ENCODE results near the gene DNAL4. TPM values are rescaled to one million over a fixed set of nuclear protein-coding genes. Genes with fewer than 3 reads are reported as not detected.
A peak's percentile ranks its signal among the peaks of the same experiment; 100 is the strongest.

DNAL4 gene
- total and polyA plus RNA-seq, 2 donors (not counting 1 experiment from before 2014, with no cell fraction given): 9.9 to 10.3 TPM

GRCh38 chr22:38733724-38734381 lies 60.1 kb downstream of the DNAL4 start:
- Histone ChIP-seq H3K4me2 (replicated peaks; ENCODE audit: low read depth, low read length, poor library complexity, severe bottlenecking) (no peak overlapping the region), H4K20me1 (ENCODE audit: control insufficient read depth, insufficient read depth, low read length, poor library complexity, severe bottlenecking) (peaks cover 95% of the 10 kb centered on the region), H3K36me3 (replicated peaks in 1 of 2; ENCODE audit: control extremely low read depth in 1 of 2, control insufficient read depth in 1 of 2, extremely low read depth in 1 of 2, insufficient read depth in 2 of 2, low read length in 1 of 2) (peaks cover 4 to 89% of the 10 kb centered on the region in 2 experiments), H3K4me3 (ENCODE audit: control extremely low read depth in 1 of 5, extremely low read depth in 1 of 5, insufficient read depth in 1 of 5, low read depth in 2 of 5, low read length in 4 of 5) (no peak overlapping the region), H3K27ac (ENCODE audit: low read length in 2 of 2) (peak overlapping the region in 1 of 2 donors; percentile 30), H3K9ac (ENCODE audit: low read length) (no peak overlapping the region), H3K9me3 (ENCODE audit: control extremely low read depth in 1 of 3, control insufficient read depth in 2 of 3, insufficient read depth in 1 of 3, low read length in 2 of 3) (no peaks in the 10 kb centered on the region), H2AFZ (ENCODE audit: insufficient read depth, low read depth, low read length, poor library complexity, severe bottlenecking) (no peak overlapping the region), H3K79me2 (ENCODE audit: control insufficient read depth, insufficient read depth, low read length) (peaks cover 4% of the 10 kb centered on the region), H3K4me1 (ENCODE audit: control insufficient read depth in 2 of 2, insufficient read depth in 2 of 2, low read length in 2 of 2) (peaks cover 0 to 18% of the 10 kb centered on the region in 2 donors), H3K27me3 (replicated peaks in 1 of 4; ENCODE audit: control extremely low read depth in 1 of 4, control insufficient read depth in 3 of 4, insufficient read depth in 4 of 4, low read length in 3 of 4) (no peaks in the 10 kb centered on the region)
- Mint-ChIP-seq H3K9me3 (ENCODE audit: insufficient read depth) (no peaks in the 10 kb centered on the region), H3K27me3 (no peaks in the 10 kb centered on the region), H3K4me3 (no peak overlapping the region), H3K27ac (peak overlapping the region; percentile 78), H3K4me1 (peaks cover 33% of the 10 kb centered on the region)
- CTCF ChIA-PET: interaction anchor here (0.7 to 8.3 kb wide), 19 partner anchors 8 to 682 kb away, joined by 3 to 81 read pairs (median 6); partner anchors contain the start of genes CBX6, NPTXR and SUN2
- no peak for TF ChIP-seq CTCF (IDR thresholded peaks at IDR 0.05)
- no peak for TF ChIP-seq EZH2 (IDR thresholded peaks at IDR 0.05; ENCODE audit: borderline replicate concordance, insufficient read depth, low read depth, low read length, poor library complexity, severe bottlenecking)
- no peak for DNase-seq
- 85% methylated on average over 7 of the region's 8 CpGs for WGBS (ENCODE audit: insufficient coverage)
- intact Hi-C loops (cut with micrococcal nuclease): loop anchor here (1.0 kb wide), 1 partner anchor 32 kb away; no protein-coding TSS in a partner anchor
- no peak for ATAC-seq (ENCODE audit: low read depth)
- POLR2A ChIA-PET: interaction anchor here (0.8 to 3.5 kb wide), 4 partner anchors 13 to 28 kb away, joined by 3 to 15 read pairs (median 4); partner anchors contain the start of gene GTPBP1

- peak overlapping the region in 1 of 2 donors; percentile 61 for H3K27ac ChIP-seq (ENCODE audit: low read length in 2 of 2)
- peaks cover 95% of the 10 kb centered on the region for H4K20me1 ChIP-seq (ENCODE audit: control insufficient read depth, insufficient read depth, low read length, poor library complexity, severe bottlenecking)
- H3K9ac ChIP-seq (ENCODE audit: low read length): no peak overlapping the region
- H3K79me2 ChIP-seq (ENCODE audit: control insufficient read depth, insufficient read depth, low read length): peaks cover 8% of the 10 kb centered on the region
- H3K9me3 ChIP-seq (ENCODE audit: control extremely low read depth in 1 of 3, control insufficient read depth in 2 of 3, insufficient read depth in 1 of 3, low read length in 2 of 3): no peaks in the 10 kb centered on the region
- CTCF ChIA-PET: interaction anchor here (1.0 to 8.3 kb wide), 20 partner anchors 8 to 392 kb away, joined by 3 to 81 read pairs (median 6); partner anchors contain the start of genes CBX6, NPTXR, SUN2 and TOMM22
- no peak overlapping the region for H3K4me3 ChIP-seq (ENCODE audit: control extremely low read depth in 1 of 5, extremely low read depth in 1 of 5, insufficient read depth in 1 of 5, low read depth in 2 of 5, low read length in 4 of 5)
- peaks cover 33% of the 10 kb centered on the region for H3K4me1 Mint-ChIP-seq
- WGBS (ENCODE audit: insufficient coverage): 45% methylated on average over 4 of the region's 4 CpGs
- no peaks in the 10 kb centered on the region for H3K9me3 Mint-ChIP-seq (ENCODE audit: insufficient read depth)
- H3K4me2 ChIP-seq (replicated peaks; ENCODE audit: low read depth, low read length, poor library complexity, severe bottlenecking): no peak overlapping the region
- H3K27me3 ChIP-seq (replicated peaks in 1 of 4; ENCODE audit: control extremely low read depth in 1 of 4, control insufficient read depth in 3 of 4, insufficient read depth in 4 of 4, low read length in 3 of 4): no peaks in the 10 kb centered on the region
- POLR2A ChIA-PET: interaction anchor here (1.2 to 2.0 kb wide), 3 partner anchors 18 to 30 kb away, joined by 3 to 5 read pairs (median 4); partner anchors contain the start of gene GTPBP1
- no peak overlapping the region for H3K4me3 Mint-ChIP-seq
- DNase-seq (peak; percentile 69), ATAC-seq (ENCODE audit: low read depth) (peak; percentile 68)
- H3K27me3 Mint-ChIP-seq: no peaks in the 10 kb centered on the region
- no peak overlapping the region for H2AFZ ChIP-seq (ENCODE audit: insufficient read depth, low read depth, low read length, poor library complexity, severe bottlenecking)
- H3K36me3 ChIP-seq (replicated peaks in 1 of 2; ENCODE audit: control extremely low read depth in 1 of 2, control insufficient read depth in 1 of 2, extremely low read depth in 1 of 2, insufficient read depth in 2 of 2, low read length in 1 of 2): peaks cover 4 to 89% of the 10 kb centered on the region in 2 experiments
- H3K4me1 ChIP-seq (ENCODE audit: control insufficient read depth in 2 of 2, insufficient read depth in 2 of 2, low read length in 2 of 2): peaks cover 0 to 18% of the 10 kb centered on the region in 2 donors
- TF ChIP-seq EZH2 (IDR thresholded peaks at IDR 0.05; ENCODE audit: borderline replicate concordance, insufficient read depth, low read depth, low read length, poor library complexity, severe bottlenecking) (no peak), CTCF (IDR thresholded peaks at IDR 0.05) (peak; percentile 84)
- H3K27ac Mint-ChIP-seq: peak overlapping the region; percentile 78
- intact Hi-C loops (cut with micrococcal nuclease): loop anchor here (1.0 kb wide), 1 partner anchor 33 kb away; no protein-coding TSS in a partner anchor
Measured at GRCh38 chr22:38733329-38733723, 60.6 kb downstream of the DNAL4 start.

All from B cell (primary cell).